Upper lobe of right lung (tissue), 1 donor: Measurements from ENCODE around the gene HKDC1. TPM values are rescaled to one million over a fixed set of nuclear protein-coding genes. Genes with fewer than 3 reads are reported as not detected.

Experiments
- ATAC-seq: fragments of 200-7000 bp; cut with Tn5 transposase; one replicate; pipeline ENCODE4 v1.9.1; 2020; ENCODE audit warnings: mild to moderate bottlenecking, moderate library complexity
- DNase-seq: peaks from one replicate; pipeline ENCODE4 v3.0.0-alpha.2; 2020
- H3K27ac ChIP-seq: fragments of 200-600 bp; one replicate; pipeline ENCODE4 v1.8.0; 2022
- H3K27me3 ChIP-seq: fragments of 200-600 bp; one replicate; pipeline ENCODE4 v1.8.0; 2022; ENCODE audit warnings: mild to moderate bottlenecking
- H3K36me3 ChIP-seq: fragments of 200-600 bp; one replicate; pipeline ENCODE4 v1.8.0; 2022
- H3K4me1 ChIP-seq: fragments of 200-600 bp; one replicate; pipeline ENCODE4 v1.8.0; 2022
- H3K4me3 ChIP-seq: fragments of 200-600 bp; one replicate; pipeline ENCODE4 v1.8.0; 2022; ENCODE audit warnings: mild to moderate bottlenecking
- H3K9me3 ChIP-seq: fragments of 200-600 bp; one replicate; pipeline ENCODE4 v1.8.0; 2022
- CTCF ChIP-seq: fragments of 200-600 bp; IDR thresholded peaks from one replicate; pipeline ENCODE4 v1.8.0; 2022; ENCODE audit warnings: antibody characterized with exemption
- intact Hi-C: fragments of 100-400 bp; cut with DNase I; formaldehyde crosslinking; loops from one replicate; pipeline ENCODE4 v1.11.0; 2022
- total RNA-seq: library from RNA; stranded (reverse); fragmentation: NEBNext Ultra II Directional; extraction: Animal tissue kit (Norgen Biotek cat#: 25700); gene quantifications from one replicate; pipeline ENCODE4 v1.2.1, GENCODE V29; 2021
- donor health status: DM: no; HTN: yes; CAD: no; lungs with severe emphysema.

Gene HKDC1
- total RNA-seq, 1 donor from 2014 or later, result 9.6 TPM

GRCh38 chr10:69218831-69219230 lies 1.3 kb upstream of the HKDC1 start:
- no peak for DNase-seq
- Histone ChIP-seq H3K9me3 (no peaks in the 10 kb centered on the region), H3K4me3 (no peak overlapping the region), H3K27ac (no peak overlapping the region), H3K27me3 (no peaks in the 10 kb centered on the region), H3K4me1 (peaks cover 22% of the 10 kb centered on the region), H3K36me3 (no peaks in the 10 kb centered on the region)
- TF ChIP-seq CTCF, result no peak
- ATAC-seq, result no peak
- intact Hi-C loops, result no loop called here

- Histone ChIP-seq H3K4me1 (peaks cover 25% of the 10 kb centered on the region), H3K9me3 (no peaks in the 10 kb centered on the region), H3K27me3 (no peaks in the 10 kb centered on the region), H3K4me3 (peak overlapping the region; percentile 24), H3K36me3 (no peaks in the 10 kb centered on the region), H3K27ac (no peak overlapping the region)
- intact Hi-C loops, result no loop called here
- DNase-seq, result no peak
- ATAC-seq, result peak; percentile 70
- TF ChIP-seq CTCF, result no peak
These were observed 375 bp downstream of the HKDC1 start for GRCh38 chr10:69220507-69220906.

- H3K27me3 ChIP-seq, result no peaks in the 10 kb centered on the region
- ATAC-seq (peak; percentile 79), DNase-seq (no peak)
- H3K4me1 ChIP-seq, result peaks cover 21% of the 10 kb centered on the region
- peak; percentile 76 for TF ChIP-seq CTCF
- intact Hi-C loops, result no loop called here
- H3K4me3 ChIP-seq, result no peak overlapping the region
- H3K27ac ChIP-seq, result peak overlapping the region; percentile 49
- H3K36me3 ChIP-seq, result no peaks in the 10 kb centered on the region
- H3K9me3 ChIP-seq, result no peaks in the 10 kb centered on the region
These were observed 2.3 kb downstream of the HKDC1 start for GRCh38 chr10:69222157-69223027.

DNA sequence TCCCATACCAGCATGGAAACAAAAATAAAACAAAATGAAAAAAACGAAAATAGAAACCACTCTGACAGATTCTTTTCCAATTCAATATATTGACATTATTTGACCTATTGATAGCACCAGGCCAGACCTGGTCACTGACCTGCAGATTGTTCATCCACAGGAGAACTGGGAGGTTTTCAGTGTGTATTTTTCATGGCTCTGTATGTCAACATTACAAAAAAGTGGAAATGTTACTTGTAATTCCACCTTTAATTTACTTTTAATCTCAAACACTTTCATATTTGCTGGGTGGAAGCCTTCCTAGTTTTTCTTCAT lies 2.9 kb downstream of the HKDC1 start:
- no peak overlapping the region for H3K27ac ChIP-seq
- TF ChIP-seq CTCF, result no peak
- no peak for ATAC-seq

DNA sequence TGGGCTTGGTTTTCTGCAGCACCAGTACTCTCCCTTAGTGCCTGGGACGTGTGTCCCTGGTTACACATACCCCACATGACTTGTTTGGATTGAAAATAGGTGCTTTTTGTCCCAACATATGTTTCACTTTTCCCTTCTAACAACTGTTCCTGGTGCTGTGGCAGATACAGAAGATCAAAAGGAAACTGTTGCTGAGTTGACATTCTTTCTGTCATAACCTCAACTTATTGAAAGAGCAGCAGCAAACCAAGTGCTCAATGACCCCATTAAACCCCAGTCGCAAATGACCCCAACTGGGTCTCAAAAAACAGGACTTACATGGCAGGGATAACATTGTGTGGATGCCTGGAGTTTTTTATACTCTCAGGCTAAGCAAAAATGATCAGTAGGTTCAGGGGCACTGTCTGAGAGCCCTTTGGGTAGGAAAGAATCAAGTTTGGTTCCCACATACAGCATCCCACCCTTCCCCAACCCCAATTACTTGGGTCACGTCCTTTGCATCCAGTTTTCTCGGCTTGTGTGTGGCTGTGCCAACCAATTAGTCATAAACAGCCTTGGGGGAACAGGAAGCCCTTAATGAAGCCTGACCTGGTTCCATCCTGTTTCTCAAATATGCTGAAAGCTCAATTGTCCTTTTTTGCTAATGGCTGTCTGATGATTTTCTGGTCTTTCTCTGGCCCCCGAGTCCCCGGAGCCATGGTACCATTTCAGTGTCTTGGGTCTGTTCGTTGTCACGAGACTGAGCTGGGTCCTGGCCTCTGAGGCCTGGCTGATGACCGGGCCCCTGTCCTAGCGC lies 4.9 kb downstream of the HKDC1 start:
- DNase-seq, result peak; percentile 12

More for the DNA sequence above, 2.9 kb downstream of the HKDC1 start:
- H3K27me3 ChIP-seq, result no peaks in the 10 kb centered on the region
- no peaks in the 10 kb centered on the region for H3K36me3 ChIP-seq
- intact Hi-C loops, result no loop called here
- peaks cover 21% of the 10 kb centered on the region for H3K4me1 ChIP-seq
- DNase-seq, result no peak
- no peak overlapping the region for H3K4me3 ChIP-seq
- H3K9me3 ChIP-seq, result no peaks in the 10 kb centered on the region

More for the DNA sequence above, 4.9 kb downstream of the HKDC1 start:
- Histone ChIP-seq H3K36me3 (no peaks in the 10 kb centered on the region), H3K9me3 (no peaks in the 10 kb centered on the region), H3K4me3 (no peak overlapping the region), H3K4me1 (peaks cover 27% of the 10 kb centered on the region), H3K27ac (no peak overlapping the region), H3K27me3 (no peaks in the 10 kb centered on the region)
- ATAC-seq, result no peak
- intact Hi-C loops, result no loop called here
- no peak for TF ChIP-seq CTCF
